Bronchial epithelial cell (primary cell): Measurements from ENCODE around the gene VIPR1. TPM values are rescaled to one million over a fixed set of nuclear protein-coding genes. Genes with fewer than 3 reads are reported as not detected.

Source experiments
- DNase-seq: peaks from one replicate; pipeline ENCODE4 v3.0.0-alpha.2; 2010; ENCODE audit warnings: low read depth
- FAIRE-seq: peaks from 2 replicates; lab custom pipeline; 2011; peaks lifted over from hg19 to GRCh38; lab: Jason Lieb, UNC
- H3K27me3 ChIP-seq: 2 replicates; pipeline ENCODE4 v1.5.1; 2011; ENCODE audit warnings: low read length; ENCODE audit not compliant: control insufficient read depth, insufficient read depth
- H3K36me3 ChIP-seq: 2 replicates; pipeline ENCODE4 v1.5.1; 2011; ENCODE audit warnings: low read length; ENCODE audit not compliant: control insufficient read depth, insufficient read depth
- H3K4me3 ChIP-seq: 2 replicates; pipeline ENCODE4 v1.5.1; 2011; ENCODE audit warnings: mild to moderate bottlenecking, low read depth, low read length, control low read depth
- CTCF ChIP-seq: IDR thresholded peaks from 2 replicates; pipeline ENCODE4 v1.5.1; 2011; ENCODE audit warnings: mild to moderate bottlenecking, moderate library complexity, low read length, control low read depth, inconsistent platforms; ENCODE audit not compliant: insufficient read depth, severe bottlenecking
- total RNA-seq: library from RNA; depleted of rRNA; stranded (reverse); fragments of >200 nt; gene quantifications from 2 replicates; pipeline ENCODE4 v1.2.1, GENCODE V29; 2014

VIPR1 gene
- total RNA-seq, 1 donor from 2014 or later = 5.8 TPM

DNA sequence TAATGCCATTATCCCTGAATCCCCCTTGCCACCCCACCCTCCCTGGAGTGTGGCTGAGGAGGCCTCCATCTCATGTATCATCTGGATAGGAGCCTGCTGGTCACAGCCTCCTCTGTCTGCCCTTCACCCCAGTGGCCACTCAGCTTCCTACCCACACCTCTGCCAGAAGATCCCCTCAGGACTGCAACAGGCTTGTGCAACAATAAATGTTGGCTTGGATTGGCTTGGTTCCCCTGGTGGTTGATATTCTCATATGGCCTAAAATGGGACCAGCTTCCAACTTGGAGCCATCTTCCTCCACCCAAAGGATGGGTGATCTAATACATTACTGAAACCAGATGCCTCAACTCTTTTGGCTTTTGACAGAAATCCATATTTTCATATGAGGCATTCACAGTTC is 34.9 kb downstream of the VIPR1 start:
- Histone ChIP-seq H3K27me3 (no peaks in the 10 kb centered on the region), H3K36me3 (no peaks in the 10 kb centered on the region), H3K4me3 (no peak overlapping the region)
- DNase-seq (no peak), FAIRE-seq (no peak)
- TF ChIP-seq CTCF = no peak

DNA sequence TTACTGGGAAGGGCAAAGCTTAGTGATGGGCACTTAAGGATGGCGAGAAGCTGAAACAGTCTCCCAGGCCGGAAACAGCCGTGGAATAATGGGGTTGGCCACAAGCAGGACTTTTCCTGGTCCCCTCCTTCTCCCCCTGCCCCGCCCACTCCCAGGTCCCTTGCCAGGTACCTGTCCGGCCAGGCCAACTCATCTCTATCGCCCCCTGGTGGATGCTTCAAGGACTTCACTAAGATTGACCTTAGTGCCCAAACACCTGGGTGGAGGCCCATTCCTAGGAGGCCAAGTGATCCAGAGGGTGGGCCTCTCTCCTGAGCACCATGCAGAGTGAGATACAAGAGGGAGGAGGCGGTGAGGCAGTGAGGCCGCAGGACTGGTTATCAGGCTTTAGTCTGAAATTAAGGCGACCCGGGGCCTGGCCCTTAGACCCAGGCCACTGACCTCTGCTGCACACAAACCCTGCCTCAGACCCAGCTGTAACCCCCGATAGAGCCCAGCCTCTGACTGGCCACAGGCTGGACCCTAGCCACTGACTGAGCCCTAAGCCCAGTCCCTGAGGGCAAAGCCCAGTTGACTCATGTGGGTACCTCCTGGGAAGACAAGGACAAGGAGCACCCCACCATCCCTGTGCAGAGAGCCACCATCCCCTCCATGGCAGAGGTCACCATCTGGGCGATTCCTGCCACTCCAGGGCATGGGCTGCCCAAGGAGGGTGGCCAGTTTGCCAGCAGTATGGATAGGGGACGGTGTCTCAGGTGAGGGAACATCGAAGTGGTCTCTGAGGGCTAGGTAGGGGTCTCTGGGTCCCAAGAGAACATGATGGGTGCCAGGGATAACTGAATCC is 37.6 kb downstream of the VIPR1 start:
- FAIRE-seq (no peak), DNase-seq (peak; percentile 48)
- TF ChIP-seq CTCF = peak; percentile 80
- H3K4me3 ChIP-seq = no peak overlapping the region
- no peaks in the 10 kb centered on the region for H3K36me3 ChIP-seq
- H3K27me3 ChIP-seq = no peaks in the 10 kb centered on the region

DNA sequence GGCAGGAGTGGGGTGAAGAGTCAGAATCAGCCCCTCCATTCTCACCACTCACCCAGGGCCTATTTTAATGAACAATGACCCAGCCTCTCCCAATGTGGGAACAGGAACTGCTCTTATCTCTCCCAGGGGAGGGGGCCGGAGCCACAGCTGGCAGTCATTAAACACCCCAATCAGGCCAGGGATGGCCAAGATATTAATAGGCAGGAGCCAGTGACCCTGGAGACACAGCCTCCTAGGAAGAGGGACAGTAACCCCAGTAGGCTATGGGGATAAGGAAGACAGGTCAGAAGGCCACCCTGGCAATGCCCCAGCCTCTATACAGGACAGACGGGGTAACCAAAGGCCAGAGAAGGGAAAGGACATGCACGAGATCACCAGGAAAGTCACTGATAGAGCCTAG is 38.6 kb downstream of the VIPR1 start:
- Histone ChIP-seq H3K4me3 (no peak overlapping the region), H3K36me3 (no peaks in the 10 kb centered on the region), H3K27me3 (no peaks in the 10 kb centered on the region)
- no peak for FAIRE-seq
- DNase-seq = no peak
- TF ChIP-seq CTCF = no peak

DNA sequence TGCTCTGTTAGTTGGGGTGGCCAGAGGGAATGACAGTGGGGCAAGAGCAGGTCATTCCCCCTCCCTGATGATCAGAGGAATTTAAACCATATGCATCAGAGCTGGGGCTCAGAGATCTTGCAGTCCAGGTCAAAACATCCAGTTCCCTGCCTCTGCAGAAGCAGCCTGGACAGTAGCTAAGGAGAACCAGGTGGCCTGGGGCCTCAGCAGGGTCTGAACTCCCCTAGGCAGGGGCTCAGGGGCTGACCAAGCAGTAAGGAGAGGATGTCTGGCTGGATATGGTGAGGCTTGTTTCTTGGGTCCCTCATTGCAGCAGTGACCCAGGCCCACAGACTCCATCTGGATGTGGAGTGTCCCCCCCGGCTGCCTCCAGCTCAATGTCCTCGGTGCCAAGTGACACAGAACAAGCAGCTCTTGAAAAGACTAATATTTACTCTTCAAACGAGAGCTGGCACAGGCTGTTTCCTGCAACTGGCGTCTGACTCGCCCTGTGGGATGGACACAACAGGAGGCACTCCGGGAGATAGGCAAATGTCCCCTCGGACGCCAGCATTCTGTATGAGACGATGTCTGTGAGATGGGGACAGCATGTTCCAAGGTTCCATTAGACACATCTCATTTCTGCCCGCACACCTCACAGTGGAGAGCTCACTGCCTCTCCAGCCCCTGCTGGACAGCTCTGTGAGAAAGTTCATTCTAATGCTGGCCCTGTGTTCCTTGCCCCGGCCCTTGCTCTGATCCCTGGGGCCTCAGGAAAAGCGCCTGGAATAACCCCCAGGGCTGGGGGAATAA is 42.2 kb downstream of the VIPR1 start:
- TF ChIP-seq CTCF = peak; percentile 20
- H3K27me3 ChIP-seq = no peaks in the 10 kb centered on the region
- DNase-seq = no peak
- H3K36me3 ChIP-seq = no peaks in the 10 kb centered on the region
- no peak overlapping the region for H3K4me3 ChIP-seq
- no peak for FAIRE-seq

GRCh38 chr3:42545284-42545900 is 42.9 kb downstream of the VIPR1 start:
- DNase-seq = no peak
- no peaks in the 10 kb centered on the region for H3K36me3 ChIP-seq
- no peak for TF ChIP-seq CTCF
- H3K4me3 ChIP-seq = no peak overlapping the region
- no peak for FAIRE-seq
- H3K27me3 ChIP-seq = no peaks in the 10 kb centered on the region
